Measurements from ENCODE around the gene BBS4.
"Not testable (repeated sequence)": the region's sequence is repeated elsewhere in the genome, so short reads cannot be mapped to it uniquely, and the experiment has no call there.

Gene BBS4, protein sequence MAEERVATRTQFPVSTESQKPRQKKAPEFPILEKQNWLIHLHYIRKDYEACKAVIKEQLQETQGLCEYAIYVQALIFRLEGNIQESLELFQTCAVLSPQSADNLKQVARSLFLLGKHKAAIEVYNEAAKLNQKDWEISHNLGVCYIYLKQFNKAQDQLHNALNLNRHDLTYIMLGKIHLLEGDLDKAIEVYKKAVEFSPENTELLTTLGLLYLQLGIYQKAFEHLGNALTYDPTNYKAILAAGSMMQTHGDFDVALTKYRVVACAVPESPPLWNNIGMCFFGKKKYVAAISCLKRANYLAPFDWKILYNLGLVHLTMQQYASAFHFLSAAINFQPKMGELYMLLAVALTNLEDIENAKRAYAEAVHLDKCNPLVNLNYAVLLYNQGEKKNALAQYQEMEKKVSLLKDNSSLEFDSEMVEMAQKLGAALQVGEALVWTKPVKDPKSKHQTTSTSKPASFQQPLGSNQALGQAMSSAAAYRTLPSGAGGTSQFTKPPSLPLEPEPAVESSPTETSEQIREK

DNA sequence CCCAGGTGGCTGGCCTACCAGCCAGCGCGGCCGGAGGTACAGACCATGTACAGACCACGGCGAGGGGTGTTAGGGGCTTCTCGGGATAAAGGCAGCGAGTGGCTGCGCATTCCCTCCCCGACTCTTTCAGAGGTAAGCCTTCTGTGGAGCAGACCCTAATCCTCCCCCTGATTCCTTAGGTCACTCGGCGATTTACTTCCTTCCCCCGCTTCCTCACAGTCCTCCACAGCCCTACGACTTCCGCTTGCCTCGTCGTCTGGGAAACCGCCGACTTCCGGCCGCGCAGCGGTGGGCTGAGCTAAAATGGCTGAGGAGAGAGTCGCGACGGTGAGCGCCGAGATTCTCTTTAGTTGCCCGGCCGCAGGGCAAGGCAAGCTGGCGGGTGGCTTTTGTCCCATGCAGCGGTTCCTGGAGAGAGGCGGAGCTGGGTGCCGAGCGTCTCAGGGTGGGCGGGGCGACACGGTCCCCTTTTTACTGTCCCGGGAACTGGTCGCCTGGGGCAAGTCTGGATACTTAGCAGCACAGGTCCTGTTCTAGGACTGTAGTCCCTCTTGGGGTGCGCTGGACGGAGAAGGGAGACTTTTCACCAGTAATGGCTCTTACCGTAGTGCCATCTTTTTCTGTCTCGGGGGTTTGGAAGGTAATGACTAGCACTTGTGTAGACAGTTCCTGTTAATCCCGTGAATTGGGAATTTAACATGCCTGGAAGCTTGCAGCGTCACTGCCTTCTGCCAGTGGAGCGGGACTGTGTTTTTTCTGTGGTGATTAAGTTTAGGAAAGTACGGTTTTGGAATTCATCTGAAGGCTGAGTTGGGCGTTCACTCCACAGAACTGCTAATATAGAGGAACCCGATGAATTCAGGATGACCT is at the start of gene BBS4, which contains the start of gene HIGD2B:
Gene BBS4, plus strand, starts transcription at position 283 of the 870 bp plus-strand sequence. Its CDS starts 21 bp downstream, at position 304.
Gene HIGD2B, minus strand, starts transcription at position 258 of the 870 bp plus-strand sequence. CDS start 9,808 bp downstream, outside the sequence.
- DNase-seq (ENCODE audit: low read depth in 4 of 4, low spot score in 1 of 4), result peak; percentile 64 to 80 (median 74)

DNA sequence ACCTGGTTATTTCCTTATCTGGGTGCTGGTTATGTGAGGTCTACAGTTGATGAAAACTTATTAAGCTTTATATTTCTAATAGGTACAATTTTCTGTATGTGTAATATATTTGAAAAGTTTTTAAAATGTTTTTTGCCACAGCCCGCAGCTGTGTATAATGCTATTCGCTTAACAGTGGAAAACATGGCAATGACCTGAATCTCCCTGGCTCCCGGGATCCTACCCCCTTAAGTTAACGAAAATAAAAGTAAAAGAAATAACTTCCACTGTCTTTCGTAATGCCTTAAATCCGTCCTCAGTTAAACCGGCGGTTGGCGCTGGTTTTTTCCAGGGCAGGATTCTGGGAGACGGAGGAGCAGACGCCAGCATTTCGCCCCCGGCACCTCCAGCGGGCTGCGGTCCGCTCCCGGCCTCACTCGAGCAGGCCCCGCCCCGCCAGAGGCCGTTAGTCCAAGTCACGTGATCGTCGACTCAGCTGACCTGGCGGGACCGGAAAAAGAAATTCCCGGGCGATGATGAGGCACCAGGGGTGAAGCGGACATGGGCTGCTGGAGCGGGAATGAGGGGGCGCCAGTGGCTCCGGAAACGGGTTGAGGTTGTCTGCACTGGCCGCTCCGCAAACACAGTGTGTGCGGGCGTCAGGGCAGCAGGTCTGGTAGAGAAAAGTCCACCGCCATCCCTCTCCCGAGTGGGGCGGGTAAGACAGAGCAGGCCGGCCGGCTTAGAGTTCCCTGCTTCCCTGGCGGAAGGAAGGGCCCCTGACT is 49.3 kb upstream of the BBS4 start:
- peak in 3 of 4 experiments; percentile 11 to 54 (median 49) for DNase-seq (ENCODE audit: low read depth in 4 of 4, low spot score in 1 of 4)

DNA sequence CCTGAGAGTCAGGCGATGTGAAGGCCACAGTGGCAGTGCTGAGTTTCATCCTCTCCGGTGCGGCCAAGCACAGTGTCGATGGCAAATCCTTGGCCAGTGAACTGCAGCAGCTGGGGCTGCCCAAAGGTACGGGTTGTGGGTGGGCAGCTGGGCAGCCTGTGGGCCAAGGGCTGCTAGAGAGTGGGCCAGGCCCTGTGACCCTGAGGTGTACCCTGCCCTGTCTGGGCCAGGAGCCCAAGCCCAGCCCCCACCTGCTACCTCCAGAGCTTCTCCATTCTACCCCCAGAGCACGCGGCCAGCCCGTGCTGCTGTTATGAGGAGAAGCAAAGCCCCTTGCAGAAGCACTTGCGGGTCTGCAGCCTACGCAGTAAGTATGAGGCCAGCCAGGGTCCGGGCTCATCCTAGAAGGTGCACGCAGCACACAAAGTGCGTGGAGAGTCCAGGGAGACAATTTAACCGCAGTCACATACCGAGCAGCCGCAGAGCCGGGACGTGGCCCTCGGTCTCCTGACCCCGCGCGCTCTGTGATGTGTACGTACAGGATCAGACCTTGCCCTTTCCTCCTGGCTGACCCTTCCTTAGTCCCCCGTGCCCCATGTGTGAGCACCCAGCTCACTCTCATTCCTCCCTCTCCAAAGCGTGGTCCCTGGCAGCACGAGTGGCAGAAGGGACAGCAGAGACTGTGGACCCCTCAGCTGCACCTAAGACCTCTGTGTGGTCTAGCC is 46.1 kb upstream of the BBS4 start:
- not testable (repeated sequence) for DNase-seq (ENCODE audit: low read depth in 4 of 4, low spot score in 1 of 4)

DNA sequence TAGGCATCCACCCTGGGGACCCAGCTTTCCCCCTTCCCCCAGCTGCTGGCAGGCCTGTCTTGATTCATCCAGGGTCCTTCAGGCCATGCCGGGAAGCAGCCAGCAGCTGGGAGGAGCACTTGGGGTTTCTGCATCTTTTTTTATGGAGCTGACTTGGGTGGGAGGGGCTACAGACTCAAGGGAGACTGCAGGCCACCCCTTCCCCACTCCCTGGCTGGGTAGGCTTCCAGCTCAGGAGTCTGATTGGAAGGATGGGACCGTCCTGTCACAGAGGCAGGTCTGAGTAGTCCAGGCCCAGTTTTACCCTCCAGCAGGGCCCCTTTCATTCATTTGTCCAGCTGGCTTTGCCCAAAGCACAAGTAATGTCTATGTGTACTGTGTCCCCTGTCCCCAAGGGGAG is 43.7 kb upstream of the BBS4 start:
- not testable (repeated sequence) for DNase-seq (ENCODE audit: low read depth in 4 of 4, low spot score in 1 of 4)

DNA sequence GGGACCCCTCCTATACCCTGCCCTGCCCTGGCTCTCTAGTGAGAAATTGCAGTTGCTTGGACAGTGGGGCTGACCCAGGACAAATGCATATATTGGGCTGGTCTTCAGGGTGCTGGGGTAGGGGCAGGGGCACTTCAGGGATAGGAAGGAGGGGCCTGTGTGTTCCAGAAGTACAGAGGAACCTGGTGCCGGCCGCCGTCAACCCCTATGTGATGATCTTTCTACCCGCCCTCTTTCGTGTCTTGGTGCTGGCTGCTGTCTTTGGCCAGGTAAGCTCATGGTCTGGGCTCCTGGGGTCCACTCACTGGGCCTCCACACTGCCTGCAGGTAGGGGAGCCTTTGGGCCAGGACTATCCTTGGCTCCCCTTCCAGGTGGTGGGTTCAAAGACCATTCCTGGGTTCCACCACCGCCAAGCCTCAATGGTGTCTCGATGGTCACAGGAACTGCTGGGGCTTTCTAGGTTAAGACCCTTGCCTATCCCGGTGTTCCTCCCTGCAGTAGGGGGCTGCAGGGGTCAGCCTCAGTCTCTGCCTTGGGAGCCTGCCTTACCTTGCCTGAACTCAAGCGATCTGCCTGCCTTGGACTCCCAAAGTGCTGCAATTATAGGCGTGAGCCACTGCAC is 37.3 kb upstream of the BBS4 start:
- DNase-seq (ENCODE audit: low read depth in 4 of 4, low spot score in 1 of 4), result not testable (repeated sequence)

DNA sequence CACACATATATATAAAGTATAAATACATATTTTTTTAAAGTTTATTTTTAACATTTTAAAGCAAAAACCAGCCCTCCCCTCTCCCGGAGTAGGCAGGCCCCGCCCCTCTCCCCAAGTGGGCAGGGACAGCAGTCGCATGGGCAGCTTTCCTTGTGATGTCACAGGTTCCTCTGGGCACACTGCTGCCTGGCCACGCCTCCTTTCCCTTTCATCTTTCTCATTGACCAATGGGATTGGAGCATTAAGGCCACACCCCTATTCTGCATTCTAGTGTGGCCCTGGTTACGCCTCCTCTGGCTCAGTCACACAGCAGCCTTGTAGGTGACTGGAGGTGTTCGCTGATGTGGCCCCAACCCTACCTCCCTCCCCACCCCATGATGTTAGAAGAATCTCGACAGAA is 31.6 kb upstream of the BBS4 start, which contains the start of gene GOLGA6B:
Gene GOLGA6B, plus strand, starts transcription at position 301 of the 400 bp plus-strand sequence. Its CDS starts 41 bp downstream, at position 342.
- not testable (repeated sequence) for DNase-seq (ENCODE audit: low read depth in 4 of 4, low spot score in 1 of 4)

DNA sequence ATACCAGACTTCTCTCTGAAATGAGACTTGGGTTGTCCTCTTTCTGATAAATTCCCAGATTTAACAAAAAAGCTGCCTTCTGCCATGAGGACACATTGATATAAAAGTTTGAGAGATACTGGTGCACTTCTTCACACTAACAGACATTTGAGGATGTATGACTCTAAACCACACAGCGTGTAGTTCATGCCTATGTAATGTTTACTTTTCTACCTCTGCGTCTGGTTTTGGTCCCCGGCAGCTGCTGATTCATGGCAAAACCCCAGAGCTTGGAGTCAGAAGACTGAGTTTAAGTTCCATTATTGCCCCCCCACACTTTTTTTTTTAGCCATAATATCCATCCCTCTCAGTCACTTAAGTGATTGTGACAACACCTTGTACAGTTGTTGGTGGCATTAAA is 30.0 kb upstream of the BBS4 start:
- DNase-seq (ENCODE audit: low read depth in 4 of 4, low spot score in 1 of 4), result not testable (repeated sequence)

DNA sequence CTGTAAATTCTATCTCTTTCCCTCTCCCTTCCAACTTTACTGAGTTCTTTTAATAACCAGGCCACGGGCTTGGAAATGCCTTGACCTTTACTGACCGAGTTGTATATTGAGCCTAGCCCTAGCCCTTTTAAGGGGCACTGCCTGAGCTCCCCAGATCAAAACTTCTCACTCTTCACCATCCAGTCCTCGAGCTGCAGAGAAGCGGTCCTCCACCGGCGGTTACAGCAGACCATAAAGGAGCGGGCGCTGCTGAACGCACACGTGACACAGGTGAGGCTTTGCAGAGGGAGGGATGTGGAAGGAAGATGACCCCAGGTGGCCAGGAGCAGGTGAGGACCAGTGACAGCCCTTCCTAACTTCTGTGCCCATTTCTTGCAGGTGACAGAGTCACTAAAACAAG is 24.9 kb upstream of the BBS4 start:
- not testable (repeated sequence) for DNase-seq (ENCODE audit: low read depth in 4 of 4, low spot score in 1 of 4)

DNA sequence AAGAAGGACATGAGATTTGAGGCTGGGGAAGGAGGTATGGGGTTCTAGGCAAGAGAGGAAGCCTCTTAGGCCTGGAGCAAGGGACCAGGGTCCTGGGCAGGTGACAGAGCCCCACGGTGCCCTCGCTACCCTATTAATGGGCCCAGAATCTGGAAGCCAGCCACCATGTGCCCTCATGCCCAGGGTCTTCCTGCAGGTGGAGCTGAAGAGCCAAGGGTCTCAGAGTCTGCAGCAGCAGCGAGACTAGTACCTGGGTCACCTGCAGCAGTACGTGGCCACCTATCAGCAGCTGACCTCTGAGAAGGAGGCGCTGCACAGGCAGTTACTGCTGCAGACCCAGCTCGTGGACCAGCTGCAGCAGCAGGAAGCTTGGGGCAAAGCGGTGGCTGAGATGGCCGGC is 22.1 kb upstream of the BBS4 start:
- DNase-seq (ENCODE audit: low read depth in 4 of 4, low spot score in 1 of 4), result not testable (repeated sequence)

DNA sequence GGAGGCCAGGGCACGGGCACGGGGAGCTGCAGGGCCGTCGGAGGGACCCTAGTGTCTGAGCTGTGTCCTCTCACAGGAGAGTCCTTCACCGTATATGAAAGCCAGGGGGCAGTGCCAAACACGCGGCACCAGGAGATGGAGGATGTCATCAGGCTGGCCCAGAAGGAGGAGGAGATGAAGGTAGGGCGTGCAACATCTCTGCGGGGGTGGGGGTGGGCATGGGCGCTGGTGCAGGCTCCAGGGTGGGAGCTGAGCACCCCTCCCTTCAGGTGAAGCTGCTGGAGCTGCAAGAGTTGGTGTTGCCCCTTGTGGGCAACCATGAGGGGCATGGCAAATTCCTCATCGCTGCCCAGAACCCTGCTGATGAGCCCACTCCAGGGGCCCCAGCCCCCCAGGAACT is 20.3 kb upstream of the BBS4 start:
- DNase-seq (ENCODE audit: low read depth in 4 of 4, low spot score in 1 of 4), result not testable (repeated sequence)

DNA sequence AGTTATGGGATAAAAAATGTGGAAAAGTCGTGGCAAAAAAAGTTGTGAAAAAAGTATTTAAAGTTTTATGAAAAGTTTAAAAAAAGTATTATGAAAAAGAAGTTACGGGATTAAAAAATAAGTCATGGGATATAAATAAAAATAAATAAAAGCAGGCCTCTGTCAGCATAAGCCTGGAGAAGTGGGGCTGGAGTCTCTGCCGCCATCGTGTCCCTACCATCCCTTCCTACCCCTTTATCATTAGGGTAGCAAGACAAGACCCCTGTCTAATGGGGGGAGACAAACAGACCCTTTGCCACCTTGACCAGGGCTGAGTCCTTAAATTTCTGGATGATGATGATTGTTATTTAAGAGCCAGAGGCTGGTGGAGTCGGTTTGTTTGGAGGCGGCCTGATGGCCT is 16.2 kb upstream of the BBS4 start:
- DNase-seq (ENCODE audit: low read depth in 4 of 4, low spot score in 1 of 4), result not testable (repeated sequence)

DNA sequence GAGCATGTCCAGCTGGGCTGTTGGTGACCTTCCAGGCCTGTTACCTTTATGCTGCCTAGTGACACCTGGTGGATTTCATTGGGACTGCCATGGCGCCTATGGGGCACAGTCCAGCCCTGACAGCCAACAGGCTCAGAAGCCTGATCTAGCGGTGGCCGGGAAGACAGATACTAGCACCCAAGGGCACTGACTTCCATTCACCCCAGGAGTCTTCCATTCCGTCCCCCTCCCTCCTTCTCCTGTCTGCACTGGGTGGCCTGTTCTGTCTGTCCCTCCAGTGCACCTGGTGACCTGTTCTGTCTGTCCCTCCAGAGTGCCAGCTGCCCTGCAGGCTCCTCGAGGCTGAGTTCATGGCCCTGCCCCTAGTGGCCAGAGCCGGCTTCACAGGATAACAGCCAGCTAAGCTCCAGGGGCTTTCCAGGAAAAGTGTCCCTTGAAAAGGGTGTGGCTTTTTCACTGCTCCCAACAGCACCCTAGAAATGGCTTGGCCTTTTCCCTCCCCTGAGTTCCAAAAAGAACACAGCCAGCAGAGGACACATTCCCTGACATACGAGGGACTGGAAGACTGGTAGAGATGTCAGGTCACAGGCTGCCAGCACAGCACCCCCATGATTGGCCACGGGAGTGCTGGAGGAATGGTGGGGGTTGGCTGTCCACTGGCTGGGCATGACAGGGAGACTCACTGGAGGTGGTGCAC is 15.2 kb upstream of the BBS4 start:
- DNase-seq (ENCODE audit: low read depth in 4 of 4, low spot score in 1 of 4), result peak in 3 of 4 experiments; percentile 24 to 60 (median 52)

DNA sequence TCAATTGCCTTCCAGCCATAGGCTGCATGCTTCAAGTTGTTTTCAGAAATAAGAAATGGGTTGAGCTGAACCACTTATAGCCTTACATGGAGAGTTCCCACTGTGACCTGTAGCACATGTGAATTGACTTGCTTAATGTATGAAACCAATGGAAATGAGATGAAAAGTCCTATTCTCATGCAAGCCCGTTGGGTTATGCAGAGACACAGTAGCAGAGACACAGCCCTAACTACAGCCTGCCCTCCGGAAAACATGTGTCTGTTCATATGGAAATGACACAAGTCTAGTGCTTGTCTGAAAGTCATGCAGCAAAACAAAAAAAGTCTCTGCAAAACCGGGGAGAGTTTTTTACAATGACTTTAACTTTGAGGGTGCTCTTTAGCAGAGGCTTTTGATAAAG is 14.5 kb upstream of the BBS4 start:
- DNase-seq (ENCODE audit: low read depth in 4 of 4, low spot score in 1 of 4), result no peak

DNA sequence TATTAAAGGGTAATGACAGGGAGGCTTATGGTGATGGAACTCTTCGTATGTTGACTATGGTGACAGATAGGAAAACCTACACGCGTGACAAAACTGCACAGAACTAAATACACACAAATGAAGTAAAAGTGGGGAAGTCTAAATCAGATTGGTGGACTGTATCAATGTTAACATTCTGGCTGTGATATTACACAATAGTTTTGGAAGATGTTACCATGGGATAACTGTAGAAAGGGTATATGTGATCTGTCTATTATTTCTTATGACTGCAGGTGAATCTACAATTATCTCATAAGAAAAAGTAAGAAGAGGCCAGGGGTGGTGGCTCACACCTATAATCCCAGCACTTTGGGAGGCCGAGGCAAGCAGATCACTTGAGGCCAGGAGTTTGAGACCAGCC is 9.2 kb upstream of the BBS4 start:
- DNase-seq (ENCODE audit: low read depth in 4 of 4, low spot score in 1 of 4), result no peak

DNA sequence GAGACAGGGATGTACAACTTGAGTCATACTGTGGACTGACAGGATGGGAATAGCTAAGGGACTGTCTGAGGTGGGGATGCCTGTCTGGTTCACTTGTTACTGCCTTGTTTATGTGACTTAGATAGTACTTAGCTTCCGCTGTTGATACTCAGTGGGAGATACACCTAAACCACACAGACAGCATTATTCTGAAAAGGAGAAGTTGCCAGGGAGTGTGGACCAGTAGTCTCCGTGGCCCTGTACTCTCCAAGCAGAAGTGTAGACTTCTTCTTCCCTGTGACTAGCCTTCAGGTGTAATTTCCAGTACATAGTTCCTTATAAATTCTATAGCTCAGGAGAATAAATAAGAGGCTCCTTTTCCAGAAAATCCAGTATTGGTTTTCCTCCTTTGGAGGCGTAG is 5.1 kb upstream of the BBS4 start:
- no peak for DNase-seq (ENCODE audit: low read depth in 4 of 4, low spot score in 1 of 4)

DNA sequence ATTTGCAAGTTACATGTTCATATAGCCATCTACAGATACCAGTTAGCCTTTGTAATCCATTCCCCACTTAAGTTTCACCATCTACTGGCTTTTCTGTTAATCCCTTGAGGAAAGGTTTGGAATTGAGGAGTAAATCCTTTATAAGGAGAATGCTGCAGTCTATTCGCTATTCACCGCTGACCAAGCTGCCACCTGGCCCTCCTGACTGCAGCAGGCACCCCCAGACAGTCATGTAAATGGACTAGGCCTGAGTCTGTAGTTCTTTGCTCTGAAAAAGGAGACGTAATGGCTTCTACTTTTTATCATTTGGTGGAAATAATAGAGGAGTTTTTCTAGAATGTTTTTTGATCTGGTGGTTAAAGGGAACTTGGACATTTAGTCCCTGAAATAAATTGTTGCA is 3.2 kb upstream of the BBS4 start:
- DNase-seq (ENCODE audit: low read depth in 4 of 4, low spot score in 1 of 4), result no peak

DNA sequence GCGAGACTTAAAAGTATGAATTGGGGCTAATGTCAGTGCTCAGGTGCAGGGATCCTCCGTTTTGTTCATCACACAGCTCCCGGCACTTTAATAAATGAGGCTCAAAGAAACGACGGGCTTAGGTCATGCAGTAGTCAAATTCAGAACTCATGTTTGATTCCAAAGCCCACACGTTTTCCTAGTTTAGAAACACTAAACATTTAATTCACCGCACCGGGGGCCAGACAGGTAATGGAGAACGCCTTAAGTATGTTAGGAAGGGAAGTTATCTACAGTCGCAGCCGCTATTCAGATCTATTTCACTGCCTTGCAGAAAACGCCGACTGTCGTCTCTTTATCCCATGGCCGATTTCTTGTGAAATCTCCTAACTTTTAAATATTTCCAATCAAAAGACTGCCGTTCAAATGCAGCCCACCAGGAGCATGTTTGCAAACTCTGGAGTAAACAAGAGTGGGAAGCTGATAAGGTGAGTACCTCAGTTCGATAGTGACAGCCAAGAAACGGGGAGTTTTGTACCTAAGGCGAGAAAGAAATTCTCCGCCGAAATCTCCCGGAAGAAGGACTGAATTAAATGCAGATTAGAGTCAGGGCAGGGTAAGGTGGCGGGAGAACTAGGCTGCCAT is 594 bp upstream of the BBS4 start:
- DNase-seq (ENCODE audit: low read depth in 4 of 4, low spot score in 1 of 4), result peak in 1 of 4 experiments; percentile 2

DNA sequence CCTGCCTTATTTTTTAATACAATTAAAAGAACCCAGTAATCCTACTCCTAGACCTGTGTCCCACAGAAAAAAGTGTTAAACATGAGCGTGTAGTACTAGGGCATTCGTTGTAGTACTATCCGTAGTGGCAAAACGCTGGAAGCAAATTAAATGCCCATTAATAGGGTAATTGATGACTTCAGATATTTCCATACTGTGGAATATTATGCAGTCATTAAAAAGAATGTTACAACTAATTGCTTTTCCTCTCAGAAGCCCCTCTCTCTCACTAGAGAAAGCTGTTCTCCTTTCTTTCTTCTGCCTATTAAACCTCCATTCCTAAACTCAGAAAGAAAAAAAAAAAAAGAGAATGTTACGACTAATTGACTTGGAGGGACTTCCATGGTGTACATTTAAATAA is 2.7 kb downstream of the BBS4 start:
- DNase-seq (ENCODE audit: low read depth in 4 of 4, low spot score in 1 of 4), result no peak

DNA sequence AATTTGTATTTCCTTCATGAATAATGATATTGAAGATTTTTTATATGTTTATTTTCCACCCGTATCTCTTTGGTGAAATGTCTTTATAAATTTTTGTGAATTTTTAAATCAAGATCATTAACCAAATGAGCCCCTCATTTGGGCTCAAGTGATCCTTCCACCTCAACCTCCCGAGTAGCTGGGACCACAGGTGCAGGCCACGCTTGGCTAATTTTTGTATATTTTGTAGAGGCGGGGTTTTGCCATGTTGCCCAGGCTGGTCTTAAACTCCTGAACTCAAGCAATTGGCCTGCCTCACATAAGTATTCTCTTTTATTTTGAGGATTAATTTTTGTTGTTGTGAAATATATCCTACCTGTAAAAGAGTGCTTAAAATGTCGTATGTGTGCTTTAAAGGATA is 4.9 kb downstream of the BBS4 start:
- DNase-seq (ENCODE audit: low read depth in 4 of 4, low spot score in 1 of 4), result no peak
